K562 (cell line): ENCODE data around the gene PLPP6. TPM values are rescaled to one million over a fixed set of nuclear protein-coding genes. Genes with fewer than 3 reads are reported as not detected.
A peak's percentile ranks its signal among the peaks of the same experiment; 100 is the strongest.

Source experiments
- ATAC-seq: fragments of 200-7000 bp; cut with Tn5 transposase; 3 replicates; pipeline ENCODE4 v1.9.1; 2020; ENCODE audit warnings: moderate library complexity
- BruUV-seq: library from RNA; stranded (reverse); fragments of 400-500 nt; replicated peaks from 2 replicates; lab custom pipeline; 2021; lab: Mats Ljungman, UMichigan
- CTCF ChIA-PET: fragments of 300-600 bp; formaldehyde crosslinking; extraction: SDS; loops from one replicate; lab custom pipeline; 2021; ENCODE audit warnings: low intra/inter-chr PET ratio; lab: Yijun Ruan, JAX
- POLR2A ChIA-PET: fragments of 300-600, 350-650 bp; sonication (Branson Sonifier 250); formaldehyde crosslinking; extraction: SDS; loops from one replicate; lab custom pipeline; 2021; ENCODE audit warnings: antibody characterized with exemption, inconsistent platforms; lab: Yijun Ruan, JAX
- DNase-seq, 4 experiments: peaks; one replicate each; pipeline versions ENCODE4 v3.0.0 to v3.0.0-alpha.2; 2011 to 2018; ENCODE audit warnings: low spot score in 3 of 4, mixed read lengths in 3 of 4; ENCODE audit errors: extremely low read depth in 1 of 4
- FAIRE-seq: peaks from 2 replicates; lab custom pipeline; 2011; peaks lifted over from hg19 to GRCh38; lab: Jason Lieb, UNC
- H2AFZ ChIP-seq: 2 replicates; pipeline ENCODE4 v1.6.0; 2011; ENCODE audit warnings: low read depth, low read length, control low read depth, inconsistent platforms
- H3K27ac ChIP-seq: fragments of 200-600 bp; 3 replicates; pipeline ENCODE4 v1.8.0; 2011; ENCODE audit warnings: low read depth, mild to moderate bottlenecking, control low read depth, inconsistent platforms, low read length, moderate library complexity, mixed read lengths; ENCODE audit errors: extremely low read depth
- H3K27me3 ChIP-seq, 2 experiments: fragments of 300-600 bp in 1 of 2; 2 replicates in 1 of 2; 3 replicates in 1 of 2; pipeline versions ENCODE4 v1.6.0 to v1.8.0; 2011; ENCODE audit warnings: inconsistent platforms in 2 of 2, low read length in 2 of 2, mild to moderate bottlenecking in 1 of 2, mixed read lengths in 1 of 2, moderate library complexity in 1 of 2; ENCODE audit not compliant: control insufficient read depth in 2 of 2, insufficient read depth in 2 of 2
- H3K36me3 ChIP-seq: fragments of 300-600 bp; 3 replicates; pipeline ENCODE4 v1.8.0; 2011; ENCODE audit warnings: mild to moderate bottlenecking, low read length, inconsistent platforms; ENCODE audit not compliant: control insufficient read depth, insufficient read depth
- H3K4me1 ChIP-seq, 2 experiments: fragments of 200-600 bp in 1 of 2; replicated peaks in 1 of 2; 2 replicates in 1 of 2; 3 replicates in 1 of 2; pipeline versions ENCODE4 v1.5.1 to v1.8.0; 2011; ENCODE audit warnings: inconsistent platforms in 2 of 2, low read length in 2 of 2, mild to moderate bottlenecking in 1 of 2, mixed read lengths in 1 of 2, moderate library complexity in 1 of 2; ENCODE audit not compliant: control insufficient read depth in 2 of 2, insufficient read depth in 2 of 2
- H3K4me2 ChIP-seq: 2 replicates; pipeline ENCODE4 v1.6.1; 2011; ENCODE audit warnings: low read length, control low read depth, inconsistent platforms, mixed read lengths; ENCODE audit not compliant: insufficient read depth
- H3K4me3 ChIP-seq: fragments of 200-600 bp; sonication (generic), shearing (Covaris generic); 2 replicates; pipeline ENCODE4 v1.5.1; 2016; ENCODE audit warnings: control low read depth, inconsistent platforms
- H3K79me2 ChIP-seq: fragments of 200-600 bp; 3 replicates; pipeline ENCODE4 v1.8.0; 2011; ENCODE audit warnings: low read length, inconsistent platforms; ENCODE audit not compliant: control insufficient read depth, insufficient read depth
- H3K9ac ChIP-seq, 2 experiments: 2 replicates each; pipeline versions ENCODE4 v1.6.0 to v1.6.1; 2011; ENCODE audit warnings: low read depth in 2 of 2, low read length in 2 of 2, control low read depth in 1 of 2, inconsistent platforms in 1 of 2, mild to moderate bottlenecking in 1 of 2, mixed read lengths in 1 of 2; ENCODE audit not compliant: insufficient read depth in 1 of 2
- H3K9me1 ChIP-seq: one replicate; pipeline ENCODE4 v1.6.0; 2011; ENCODE audit warnings: inconsistent platforms, mild to moderate bottlenecking, low read length, moderate library complexity; ENCODE audit not compliant: control insufficient read depth, insufficient read depth
- H3K9me3 ChIP-seq: replicated peaks from 2 replicates; pipeline ENCODE4 v1.5.1; 2011; ENCODE audit warnings: low read depth, low read length, inconsistent platforms; ENCODE audit not compliant: control insufficient read depth, insufficient read depth
- H4K20me1 ChIP-seq: replicated peaks from 2 replicates; pipeline ENCODE4 v1.6.1; 2011; ENCODE audit warnings: low read length, inconsistent platforms, mixed read lengths; ENCODE audit not compliant: control insufficient read depth, insufficient read depth
- CBX5 ChIP-seq: IDR thresholded peaks from 2 replicates; pipeline ENCODE4 v1.6.1; 2014; ENCODE audit warnings: low read depth, borderline replicate concordance
- ELK3 ChIP-seq: fragments of 450-650 bp; formaldehyde crosslinking; IDR thresholded peaks from 2 replicates; pipeline ENCODE4 v1.4.0; 2020; ENCODE audit warnings: mild to moderate bottlenecking
- LARP7 ChIP-seq: fragments of 450-650 bp; IDR thresholded peaks from 2 replicates; pipeline ENCODE4 v1.6.1; 2016
- MTF1 ChIP-seq: fragments of 250-450 bp; sonication (Bioruptor Pico); IDR thresholded peaks from 2 replicates; pipeline ENCODE4 v1.9.0; 2021; ENCODE audit warnings: moderate library complexity, mild to moderate bottlenecking, inconsistent platforms, borderline replicate concordance
- TCFL5 ChIP-seq: fragments of 250-450 bp; sonication (Bioruptor Pico); conservative IDR thresholded peaks from 2 replicates; pipeline ENCODE4 v1.6.1; 2021; ENCODE audit warnings: mild to moderate bottlenecking, moderate library complexity, matching md5 sums
- ZNF12 ChIP-seq: sonication (generic); formaldehyde crosslinking; IDR thresholded peaks from 2 replicates; pipeline ENCODE4 v1.4.0; 2020; ENCODE audit warnings: mild to moderate bottlenecking, missing genetic modification reagents
- WGBS: fragments of 100-300 bp; shearing (Covaris generic); methylation state at CpG from one replicate; pipeline ENCODE4 v1.1.6; 2016; ENCODE audit warnings: low coverage, mixed read lengths; ENCODE audit not compliant: insufficient coverage; ENCODE audit errors: missing lambda C conversion rate; 5-methylcytosine and 5-hydroxymethylcytosine counted together
- in situ Hi-C: fragments of 300-500 bp; cut with MboI; formaldehyde crosslinking; loops from 4 replicates; pipeline ENCODE4 v1.15.0; 2018; ENCODE audit warnings: inconsistent platforms, mixed read lengths
- intact Hi-C: fragments of 100-400 bp; cut with micrococcal nuclease; formaldehyde crosslinking; loops from 2 replicates; pipeline ENCODE4 v1.14.2; 2022
- polyA plus RNA-seq, 8 experiments: library from polyadenylated mRNA; depleted of rRNA in 4 of 8; stranded (reverse) in 5 of 8; unstranded in 3 of 8; fragments of >200 nt; fragmentation: Nextera tagmentation in 2 of 8; fragmentation: Illumina TruSeq in 1 of 8; extraction: Ambion mirVana in 2 of 8; extraction: Trizol in 1 of 8; gene quantifications; 2 replicates each; pipeline versions ENCODE4 v1.2.1 to v1.2.3, GENCODE V29; 2011 to 2014; ENCODE audit warnings: inconsistent platforms in 1 of 8, missing spikeins in 1 of 8
- total RNA-seq, 7 experiments: library from RNA; depleted of rRNA in 6 of 7; stranded (reverse); fragments of >200 nt in 6 of 7; fragmentation: Illumina TruSeq in 2 of 7; extraction: Trizol in 2 of 7; gene quantifications; 2 replicates each; pipeline versions ENCODE4 v1.2.1 to v1.2.3, GENCODE V29; 2011 to 2021; ENCODE audit warnings: low replicate concordance in 1 of 7
- TF ChIP-seq, protein P1 (sequence below): fragments of 200-600 bp; sonication (generic); IDR thresholded peaks from one replicate; pipeline ENCODE4 v1.6.1; 2012; ENCODE audit warnings: mild to moderate bottlenecking, low read depth, low read length, inconsistent platforms

The PLPP6 gene
- total and polyA plus RNA-seq, 9 of the 15 experiments (the other 6 are each of a cell fraction or from before 2014, with no cell fraction given): 1.9 to 8.9 (median 5.6) TPM

GRCh38 chr9:4713849-4714248, 51.8 kb downstream of the PLPP6 start:
- WGBS: 53% methylated on average over 5 of the region's 7 CpGs
- CTCF ChIA-PET: no interaction called here
- in situ Hi-C loops: no loop called here
- Histone ChIP-seq H2AFZ (no peak overlapping the region), H4K20me1 (no peaks in the 10 kb centered on the region), H3K27ac (no peak overlapping the region), H3K4me3 (no peak overlapping the region), H3K4me2 (no peak overlapping the region), H3K36me3 (peaks cover 83% of the 10 kb centered on the region), H3K4me1 (no peaks in the 10 kb centered on the region), H3K9ac (no peak overlapping the region), H3K27me3 (no peaks in the 10 kb centered on the region), H3K79me2 (no peaks in the 10 kb centered on the region), H3K9me1 (no peaks in the 10 kb centered on the region), H3K9me3 (no peaks in the 10 kb centered on the region; the same call in 1 of the 2 replicates)
- intact Hi-C loops: no loop called here
- FAIRE-seq (no peak), DNase-seq (peak in 1 of 4 experiments; percentile 9), ATAC-seq (no peak)
- POLR2A ChIA-PET: no interaction called here
- BruUV-seq: no TSS peak
- TF ChIP-seq, protein P1, sequence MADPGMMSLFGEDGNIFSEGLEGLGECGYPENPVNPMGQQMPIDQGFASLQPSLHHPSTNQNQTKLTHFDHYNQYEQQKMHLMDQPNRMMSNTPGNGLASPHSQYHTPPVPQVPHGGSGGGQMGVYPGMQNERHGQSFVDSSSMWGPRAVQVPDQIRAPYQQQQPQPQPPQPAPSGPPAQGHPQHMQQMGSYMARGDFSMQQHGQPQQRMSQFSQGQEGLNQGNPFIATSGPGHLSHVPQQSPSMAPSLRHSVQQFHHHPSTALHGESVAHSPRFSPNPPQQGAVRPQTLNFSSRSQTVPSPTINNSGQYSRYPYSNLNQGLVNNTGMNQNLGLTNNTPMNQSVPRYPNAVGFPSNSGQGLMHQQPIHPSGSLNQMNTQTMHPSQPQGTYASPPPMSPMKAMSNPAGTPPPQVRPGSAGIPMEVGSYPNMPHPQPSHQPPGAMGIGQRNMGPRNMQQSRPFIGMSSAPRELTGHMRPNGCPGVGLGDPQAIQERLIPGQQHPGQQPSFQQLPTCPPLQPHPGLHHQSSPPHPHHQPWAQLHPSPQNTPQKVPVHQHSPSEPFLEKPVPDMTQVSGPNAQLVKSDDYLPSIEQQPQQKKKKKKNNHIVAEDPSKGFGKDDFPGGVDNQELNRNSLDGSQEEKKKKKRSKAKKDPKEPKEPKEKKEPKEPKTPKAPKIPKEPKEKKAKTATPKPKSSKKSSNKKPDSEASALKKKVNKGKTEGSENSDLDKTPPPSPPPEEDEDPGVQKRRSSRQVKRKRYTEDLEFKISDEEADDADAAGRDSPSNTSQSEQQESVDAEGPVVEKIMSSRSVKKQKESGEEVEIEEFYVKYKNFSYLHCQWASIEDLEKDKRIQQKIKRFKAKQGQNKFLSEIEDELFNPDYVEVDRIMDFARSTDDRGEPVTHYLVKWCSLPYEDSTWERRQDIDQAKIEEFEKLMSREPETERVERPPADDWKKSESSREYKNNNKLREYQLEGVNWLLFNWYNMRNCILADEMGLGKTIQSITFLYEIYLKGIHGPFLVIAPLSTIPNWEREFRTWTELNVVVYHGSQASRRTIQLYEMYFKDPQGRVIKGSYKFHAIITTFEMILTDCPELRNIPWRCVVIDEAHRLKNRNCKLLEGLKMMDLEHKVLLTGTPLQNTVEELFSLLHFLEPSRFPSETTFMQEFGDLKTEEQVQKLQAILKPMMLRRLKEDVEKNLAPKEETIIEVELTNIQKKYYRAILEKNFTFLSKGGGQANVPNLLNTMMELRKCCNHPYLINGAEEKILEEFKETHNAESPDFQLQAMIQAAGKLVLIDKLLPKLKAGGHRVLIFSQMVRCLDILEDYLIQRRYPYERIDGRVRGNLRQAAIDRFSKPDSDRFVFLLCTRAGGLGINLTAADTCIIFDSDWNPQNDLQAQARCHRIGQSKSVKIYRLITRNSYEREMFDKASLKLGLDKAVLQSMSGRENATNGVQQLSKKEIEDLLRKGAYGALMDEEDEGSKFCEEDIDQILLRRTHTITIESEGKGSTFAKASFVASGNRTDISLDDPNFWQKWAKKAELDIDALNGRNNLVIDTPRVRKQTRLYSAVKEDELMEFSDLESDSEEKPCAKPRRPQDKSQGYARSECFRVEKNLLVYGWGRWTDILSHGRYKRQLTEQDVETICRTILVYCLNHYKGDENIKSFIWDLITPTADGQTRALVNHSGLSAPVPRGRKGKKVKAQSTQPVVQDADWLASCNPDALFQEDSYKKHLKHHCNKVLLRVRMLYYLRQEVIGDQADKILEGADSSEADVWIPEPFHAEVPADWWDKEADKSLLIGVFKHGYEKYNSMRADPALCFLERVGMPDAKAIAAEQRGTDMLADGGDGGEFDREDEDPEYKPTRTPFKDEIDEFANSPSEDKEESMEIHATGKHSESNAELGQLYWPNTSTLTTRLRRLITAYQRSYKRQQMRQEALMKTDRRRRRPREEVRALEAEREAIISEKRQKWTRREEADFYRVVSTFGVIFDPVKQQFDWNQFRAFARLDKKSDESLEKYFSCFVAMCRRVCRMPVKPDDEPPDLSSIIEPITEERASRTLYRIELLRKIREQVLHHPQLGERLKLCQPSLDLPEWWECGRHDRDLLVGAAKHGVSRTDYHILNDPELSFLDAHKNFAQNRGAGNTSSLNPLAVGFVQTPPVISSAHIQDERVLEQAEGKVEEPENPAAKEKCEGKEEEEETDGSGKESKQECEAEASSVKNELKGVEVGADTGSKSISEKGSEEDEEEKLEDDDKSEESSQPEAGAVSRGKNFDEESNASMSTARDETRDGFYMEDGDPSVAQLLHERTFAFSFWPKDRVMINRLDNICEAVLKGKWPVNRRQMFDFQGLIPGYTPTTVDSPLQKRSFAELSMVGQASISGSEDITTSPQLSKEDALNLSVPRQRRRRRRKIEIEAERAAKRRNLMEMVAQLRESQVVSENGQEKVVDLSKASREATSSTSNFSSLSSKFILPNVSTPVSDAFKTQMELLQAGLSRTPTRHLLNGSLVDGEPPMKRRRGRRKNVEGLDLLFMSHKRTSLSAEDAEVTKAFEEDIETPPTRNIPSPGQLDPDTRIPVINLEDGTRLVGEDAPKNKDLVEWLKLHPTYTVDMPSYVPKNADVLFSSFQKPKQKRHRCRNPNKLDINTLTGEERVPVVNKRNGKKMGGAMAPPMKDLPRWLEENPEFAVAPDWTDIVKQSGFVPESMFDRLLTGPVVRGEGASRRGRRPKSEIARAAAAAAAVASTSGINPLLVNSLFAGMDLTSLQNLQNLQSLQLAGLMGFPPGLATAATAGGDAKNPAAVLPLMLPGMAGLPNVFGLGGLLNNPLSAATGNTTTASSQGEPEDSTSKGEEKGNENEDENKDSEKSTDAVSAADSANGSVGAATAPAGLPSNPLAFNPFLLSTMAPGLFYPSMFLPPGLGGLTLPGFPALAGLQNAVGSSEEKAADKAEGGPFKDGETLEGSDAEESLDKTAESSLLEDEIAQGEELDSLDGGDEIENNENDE: no peak
- TF ChIP-seq LARP7: no peak
- no peak for TF ChIP-seq TCFL5
- no peak for TF ChIP-seq CBX5
- no peak for TF ChIP-seq ZNF12
- TF ChIP-seq MTF1: no peak
- no peak for TF ChIP-seq ELK3 (CRISPR knock-in tag)
